HEK293 (cell line): ENCODE data around the gene ATP5MC2.
A peak's percentile ranks its signal among the peaks of the same experiment; 100 is the strongest.

Experiments
- GLIS1 ChIP-seq: fragments of 450-650 bp; formaldehyde crosslinking; IDR thresholded peaks from 2 replicates; pipeline ENCODE4 v1.5.1; 2016; ENCODE audit warnings: missing biosample characterization, missing genetic modification characterization
- IKZF3 ChIP-seq: fragments of 450-650 bp; IDR thresholded peaks from 2 replicates; pipeline ENCODE4 v1.5.0; 2018; ENCODE audit warnings: missing biosample characterization, mild to moderate bottlenecking, missing genetic modification characterization, moderate library complexity
- KLF1 ChIP-seq: fragments of 450-650 bp; formaldehyde crosslinking; IDR thresholded peaks from 2 replicates; pipeline ENCODE4 v1.5.1; 2016; ENCODE audit warnings: missing biosample characterization, missing genetic modification characterization
- KLF10 ChIP-seq: fragments of 450-650 bp; IDR thresholded peaks from 2 replicates; pipeline ENCODE4 v1.5.1; 2018; ENCODE audit warnings: missing biosample characterization, mild to moderate bottlenecking, missing genetic modification characterization
- KLF7 ChIP-seq: fragments of 450-650 bp; formaldehyde crosslinking; IDR thresholded peaks from 2 replicates; pipeline ENCODE4 v1.5.1; 2016; ENCODE audit warnings: missing biosample characterization, missing genetic modification characterization, borderline replicate concordance
- KLF8 ChIP-seq: fragments of 450-650 bp; formaldehyde crosslinking; IDR thresholded peaks from 2 replicates; pipeline ENCODE4 v1.5.1; 2016; ENCODE audit warnings: missing biosample characterization, missing genetic modification characterization
- KLF9 ChIP-seq: fragments of 450-650 bp; formaldehyde crosslinking; IDR thresholded peaks from 2 replicates; pipeline ENCODE4 v1.5.1; 2016; ENCODE audit warnings: missing biosample characterization, missing genetic modification characterization, low read depth
- REPIN1 ChIP-seq: fragments of 450-650 bp; formaldehyde crosslinking; IDR thresholded peaks from 2 replicates; pipeline ENCODE4 v1.5.1; 2017; ENCODE audit warnings: missing biosample characterization, missing genetic modification characterization, low read depth
- SCRT2 ChIP-seq: fragments of 450-650 bp; formaldehyde crosslinking; IDR thresholded peaks from 2 replicates; pipeline ENCODE4 v1.5.1; 2016; ENCODE audit warnings: missing biosample characterization, missing genetic modification characterization
- TCF7L2 ChIP-seq: IDR thresholded peaks from 2 replicates; pipeline ENCODE4 v1.6.1; 2011; ENCODE audit warnings: low read depth, mild to moderate bottlenecking, inconsistent platforms, low read length, moderate library complexity, borderline replicate concordance
- ZEB2 ChIP-seq: fragments of 450-650 bp; formaldehyde crosslinking; IDR thresholded peaks from 2 replicates; pipeline ENCODE4 v1.5.1; 2016; ENCODE audit warnings: missing biosample characterization, missing genetic modification characterization
- ZFP69B ChIP-seq: fragments of 450-650 bp; formaldehyde crosslinking; IDR thresholded peaks from 2 replicates; pipeline ENCODE4 v1.5.1; 2016; ENCODE audit warnings: missing biosample characterization, missing genetic modification characterization
- ZNF140 ChIP-seq: fragments of 450-650 bp; formaldehyde crosslinking; IDR thresholded peaks from 2 replicates; pipeline ENCODE4 v1.5.1; 2016; ENCODE audit warnings: missing biosample characterization, missing genetic modification characterization
- ZNF248 ChIP-seq: fragments of 450-650 bp; formaldehyde crosslinking; IDR thresholded peaks from 2 replicates; pipeline ENCODE4 v1.5.1; 2017; ENCODE audit warnings: missing biosample characterization, missing genetic modification characterization
- ZNF335 ChIP-seq: fragments of 450-650 bp; formaldehyde crosslinking; conservative IDR thresholded peaks from 2 replicates; pipeline ENCODE4 v1.5.1; 2016; ENCODE audit warnings: missing biosample characterization, missing genetic modification characterization
- ZNF391 ChIP-seq: fragments of 450-650 bp; formaldehyde crosslinking; IDR thresholded peaks from 2 replicates; pipeline ENCODE4 v1.5.1; 2016; ENCODE audit warnings: low read depth, missing biosample characterization, missing genetic modification characterization, borderline replicate concordance
- ZNF544 ChIP-seq: fragments of 450-650 bp; formaldehyde crosslinking; IDR thresholded peaks from 2 replicates; pipeline ENCODE4 v1.5.0; 2017; ENCODE audit warnings: missing biosample characterization, missing genetic modification characterization
- ZNF596 ChIP-seq: fragments of 450-650 bp; IDR thresholded peaks from 2 replicates; pipeline ENCODE4 v1.5.0; 2018; ENCODE audit warnings: missing biosample characterization, mild to moderate bottlenecking, missing genetic modification characterization, moderate library complexity
- ZNF629 ChIP-seq: fragments of 450-650 bp; formaldehyde crosslinking; IDR thresholded peaks from 2 replicates; pipeline ENCODE4 v1.5.1; 2017; ENCODE audit warnings: missing biosample characterization, missing genetic modification characterization
- ZNF660 ChIP-seq: fragments of 450-650 bp; IDR thresholded peaks from 2 replicates; pipeline ENCODE4 v1.5.1; 2018; ENCODE audit warnings: missing biosample characterization, mild to moderate bottlenecking, missing genetic modification characterization
- ZNF692 ChIP-seq: fragments of 450-650 bp; formaldehyde crosslinking; IDR thresholded peaks from 2 replicates; pipeline ENCODE4 v1.5.1; 2016; ENCODE audit warnings: missing biosample characterization, missing genetic modification characterization
- TF ChIP-seq, protein P1 (sequence below): fragments of 450-650 bp; formaldehyde crosslinking; IDR thresholded peaks from 2 replicates; pipeline ENCODE4 v1.5.1; 2016; ENCODE audit warnings: missing biosample characterization, missing genetic modification characterization
- TF ChIP-seq, protein P2 (sequence below): fragments of 450-650 bp; formaldehyde crosslinking; IDR thresholded peaks from 2 replicates; pipeline ENCODE4 v1.5.1; 2016; ENCODE audit warnings: missing biosample characterization, missing genetic modification characterization
- TF ChIP-seq, protein P3 (sequence below): fragments of 450-650 bp; formaldehyde crosslinking; IDR thresholded peaks from 2 replicates; pipeline ENCODE4 v1.5.1; 2017; ENCODE audit warnings: missing biosample characterization, missing genetic modification characterization

ATP5MC2 gene

GRCh38 chr12:53625946-53626701 lies 49.8 kb downstream of the ATP5MC2 start, which contains the start of gene ATF7 (continued):
- TF ChIP-seq, protein P1, sequence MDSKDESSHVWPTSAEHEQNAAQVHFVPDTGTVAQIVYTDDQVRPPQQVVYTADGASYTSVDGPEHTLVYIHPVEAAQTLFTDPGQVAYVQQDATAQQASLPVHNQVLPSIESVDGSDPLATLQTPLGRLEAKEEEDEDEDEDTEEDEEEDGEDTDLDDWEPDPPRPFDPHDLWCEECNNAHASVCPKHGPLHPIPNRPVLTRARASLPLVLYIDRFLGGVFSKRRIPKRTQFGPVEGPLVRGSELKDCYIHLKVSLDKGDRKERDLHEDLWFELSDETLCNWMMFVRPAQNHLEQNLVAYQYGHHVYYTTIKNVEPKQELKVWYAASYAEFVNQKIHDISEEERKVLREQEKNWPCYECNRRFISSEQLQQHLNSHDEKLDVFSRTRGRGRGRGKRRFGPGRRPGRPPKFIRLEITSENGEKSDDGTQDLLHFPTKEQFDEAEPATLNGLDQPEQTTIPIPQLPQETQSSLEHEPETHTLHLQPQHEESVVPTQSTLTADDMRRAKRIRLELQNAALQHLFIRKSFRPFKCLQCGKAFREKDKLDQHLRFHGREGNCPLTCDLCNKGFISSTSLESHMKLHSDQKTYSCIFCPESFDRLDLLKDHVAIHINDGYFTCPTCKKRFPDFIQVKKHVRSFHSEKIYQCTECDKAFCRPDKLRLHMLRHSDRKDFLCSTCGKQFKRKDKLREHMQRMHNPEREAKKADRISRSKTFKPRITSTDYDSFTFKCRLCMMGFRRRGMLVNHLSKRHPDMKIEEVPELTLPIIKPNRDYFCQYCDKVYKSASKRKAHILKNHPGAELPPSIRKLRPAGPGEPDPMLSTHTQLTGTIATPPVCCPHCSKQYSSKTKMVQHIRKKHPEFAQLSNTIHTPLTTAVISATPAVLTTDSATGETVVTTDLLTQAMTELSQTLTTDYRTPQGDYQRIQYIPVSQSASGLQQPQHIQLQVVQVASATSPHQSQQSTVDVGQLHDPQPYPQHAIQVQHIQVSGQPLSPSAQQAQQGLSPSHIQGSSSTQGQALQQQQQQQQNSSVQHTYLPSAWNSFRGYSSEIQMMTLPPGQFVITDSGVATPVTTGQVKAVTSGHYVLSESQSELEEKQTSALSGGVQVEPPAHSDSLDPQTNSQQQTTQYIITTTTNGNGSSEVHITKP (tag by site-specific recombination): peak; percentile 100
- TF ChIP-seq ZNF692 (peak; percentile 62; the same call in 1 of the 2 replicates), KLF1 (tag by site-specific recombination) (peak; percentile 60; the same call in 1 of the 2 replicates), KLF9 (0 out of 2 replicates have a peak, but pooled peaks have one; percentile 43), ZNF335 (peak; percentile 88), SCRT2 (tag by site-specific recombination) (peak; percentile 71), ZNF140 (tag by site-specific recombination) (no peak), ZNF660 (tag by site-specific recombination) (peak; percentile 53), GLIS1 (tag by site-specific recombination) (peak; percentile 91; the same call in 1 of the 2 replicates), ZNF391 (peak; percentile 69; the same call in 1 of the 2 replicates), TCF7L2 (no peak), ZNF248 (tag by site-specific recombination) (no peak), ZEB2 (tag by site-specific recombination) (peak; percentile 23), KLF10 (peak; percentile 75), IKZF3 (tag by site-specific recombination) (peak; percentile 88), REPIN1 (peak; percentile 20; the same call in 1 of the 2 replicates), ZNF544 (tag by site-specific recombination) (no peak), ZNF629 (tag by site-specific recombination) (peak; percentile 69), ZNF596 (tag by site-specific recombination) (peak; percentile 58; the same call in 1 of the 2 replicates), ZFP69B (tag by site-specific recombination) (0 out of 2 replicates have a peak, but pooled peaks have one; percentile 70), KLF8 (tag by site-specific recombination) (peak; percentile 98), KLF7 (tag by site-specific recombination) (peak; percentile 71)
- TF ChIP-seq, protein P2, sequence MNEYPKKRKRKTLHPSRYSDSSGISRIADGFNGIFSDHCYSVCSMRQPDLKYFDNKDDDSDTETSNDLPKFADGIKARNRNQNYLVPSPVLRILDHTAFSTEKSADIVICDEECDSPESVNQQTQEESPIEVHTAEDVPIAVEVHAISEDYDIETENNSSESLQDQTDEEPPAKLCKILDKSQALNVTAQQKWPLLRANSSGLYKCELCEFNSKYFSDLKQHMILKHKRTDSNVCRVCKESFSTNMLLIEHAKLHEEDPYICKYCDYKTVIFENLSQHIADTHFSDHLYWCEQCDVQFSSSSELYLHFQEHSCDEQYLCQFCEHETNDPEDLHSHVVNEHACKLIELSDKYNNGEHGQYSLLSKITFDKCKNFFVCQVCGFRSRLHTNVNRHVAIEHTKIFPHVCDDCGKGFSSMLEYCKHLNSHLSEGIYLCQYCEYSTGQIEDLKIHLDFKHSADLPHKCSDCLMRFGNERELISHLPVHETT: peak; percentile 80; the same call in 1 of the 2 replicates
- TF ChIP-seq, protein P3, sequence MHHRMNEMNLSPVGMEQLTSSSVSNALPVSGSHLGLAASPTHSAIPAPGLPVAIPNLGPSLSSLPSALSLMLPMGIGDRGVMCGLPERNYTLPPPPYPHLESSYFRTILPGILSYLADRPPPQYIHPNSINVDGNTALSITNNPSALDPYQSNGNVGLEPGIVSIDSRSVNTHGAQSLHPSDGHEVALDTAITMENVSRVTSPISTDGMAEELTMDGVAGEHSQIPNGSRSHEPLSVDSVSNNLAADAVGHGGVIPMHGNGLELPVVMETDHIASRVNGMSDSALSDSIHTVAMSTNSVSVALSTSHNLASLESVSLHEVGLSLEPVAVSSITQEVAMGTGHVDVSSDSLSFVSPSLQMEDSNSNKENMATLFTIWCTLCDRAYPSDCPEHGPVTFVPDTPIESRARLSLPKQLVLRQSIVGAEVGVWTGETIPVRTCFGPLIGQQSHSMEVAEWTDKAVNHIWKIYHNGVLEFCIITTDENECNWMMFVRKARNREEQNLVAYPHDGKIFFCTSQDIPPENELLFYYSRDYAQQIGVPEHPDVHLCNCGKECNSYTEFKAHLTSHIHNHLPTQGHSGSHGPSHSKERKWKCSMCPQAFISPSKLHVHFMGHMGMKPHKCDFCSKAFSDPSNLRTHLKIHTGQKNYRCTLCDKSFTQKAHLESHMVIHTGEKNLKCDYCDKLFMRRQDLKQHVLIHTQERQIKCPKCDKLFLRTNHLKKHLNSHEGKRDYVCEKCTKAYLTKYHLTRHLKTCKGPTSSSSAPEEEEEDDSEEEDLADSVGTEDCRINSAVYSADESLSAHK: peak; percentile 42
